Activated naive CD8-positive, alpha-beta T cell treated with anti-CD3 and anti-CD28 coated beads for 36 hours (primary cell): ENCODE data around the gene CARD9. TPM values are rescaled to one million over a fixed set of nuclear protein-coding genes. Genes with fewer than 3 reads are reported as not detected.

Experiments used
- DNase-seq: peaks from one replicate; pipeline ENCODE4 v3.0.0; 2021
- H3K27ac Mint-ChIP-seq: one replicate; pipeline ENCODE4 v1.8.0; 2022; ENCODE audit warnings: mild to moderate bottlenecking, moderate library complexity, mixed read lengths
- H3K27me3 Mint-ChIP-seq: one replicate; pipeline ENCODE4 v1.8.0; 2022; ENCODE audit warnings: mild to moderate bottlenecking, mixed read lengths
- H3K36me3 Mint-ChIP-seq: one replicate; pipeline ENCODE4 v1.8.0; 2021; ENCODE audit warnings: mild to moderate bottlenecking, mixed read lengths
- H3K4me1 Mint-ChIP-seq: one replicate; pipeline ENCODE4 v1.8.0; 2021; ENCODE audit warnings: mixed read lengths
- H3K4me3 Mint-ChIP-seq: one replicate; pipeline ENCODE4 v1.8.0; 2022; ENCODE audit warnings: mild to moderate bottlenecking, moderate library complexity, mixed read lengths
- H3K9me3 Mint-ChIP-seq: one replicate; pipeline ENCODE4 v1.8.0; 2022; ENCODE audit warnings: mixed read lengths
- total RNA-seq, 2 experiments: library from RNA; stranded (reverse); gene quantifications; one replicate each; pipeline ENCODE4 v1.2.3, GENCODE V29; 2021

The CARD9 gene
- total RNA-seq, 2 experiments from 2014 or later = 1.5 to 1.8 TPM

DNA sequence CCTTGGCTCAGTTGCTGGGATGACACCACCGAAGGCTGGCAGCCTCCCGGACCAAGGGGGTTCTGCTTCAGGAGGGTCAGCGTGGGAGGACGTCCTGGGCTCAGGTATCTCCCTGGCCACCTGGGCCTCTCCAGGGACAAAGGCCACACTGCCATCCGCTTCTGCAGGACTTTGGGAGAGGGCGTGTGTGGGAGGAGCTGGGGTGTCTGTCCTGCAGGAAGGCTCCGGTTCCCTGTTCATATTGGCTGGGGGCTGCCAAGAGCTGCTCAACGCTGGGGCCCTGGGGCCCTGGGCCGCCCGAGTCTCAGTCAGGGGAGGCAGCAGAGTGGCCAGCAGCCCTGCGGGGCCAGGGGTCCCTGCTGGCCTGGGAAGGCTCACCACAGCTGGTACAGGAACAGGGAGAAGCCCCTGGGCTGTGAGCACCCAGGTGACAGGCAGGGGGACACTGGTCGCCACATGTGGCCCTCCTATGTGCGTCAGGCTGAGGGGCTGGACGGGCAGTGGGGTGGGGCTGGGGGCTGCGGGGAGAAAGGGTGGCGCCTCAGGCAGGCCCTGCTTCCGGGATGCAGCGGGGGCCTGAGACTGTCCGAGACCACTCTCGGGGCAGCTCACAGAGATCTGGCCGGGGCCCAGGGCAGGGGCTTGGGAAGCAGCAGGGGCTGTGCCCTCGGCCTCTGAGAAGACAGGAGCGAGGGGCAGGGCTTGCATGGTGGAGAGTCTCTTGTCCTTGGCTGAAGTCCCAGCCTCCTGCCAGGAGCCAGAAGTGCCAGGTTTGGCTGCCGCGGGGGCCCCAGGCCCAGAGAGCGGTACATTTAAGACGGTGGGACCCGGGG, 4.9 kb upstream of the CARD9 start:
- Mint-ChIP-seq H3K4me1 (no peaks in the 10 kb centered on the region), H3K9me3 (no peaks in the 10 kb centered on the region), H3K27me3 (no peaks in the 10 kb centered on the region), H3K4me3 (no peak overlapping the region), H3K27ac (no peak overlapping the region), H3K36me3 (peaks cover 3% of the 10 kb centered on the region)
- DNase-seq = no peak

DNA sequence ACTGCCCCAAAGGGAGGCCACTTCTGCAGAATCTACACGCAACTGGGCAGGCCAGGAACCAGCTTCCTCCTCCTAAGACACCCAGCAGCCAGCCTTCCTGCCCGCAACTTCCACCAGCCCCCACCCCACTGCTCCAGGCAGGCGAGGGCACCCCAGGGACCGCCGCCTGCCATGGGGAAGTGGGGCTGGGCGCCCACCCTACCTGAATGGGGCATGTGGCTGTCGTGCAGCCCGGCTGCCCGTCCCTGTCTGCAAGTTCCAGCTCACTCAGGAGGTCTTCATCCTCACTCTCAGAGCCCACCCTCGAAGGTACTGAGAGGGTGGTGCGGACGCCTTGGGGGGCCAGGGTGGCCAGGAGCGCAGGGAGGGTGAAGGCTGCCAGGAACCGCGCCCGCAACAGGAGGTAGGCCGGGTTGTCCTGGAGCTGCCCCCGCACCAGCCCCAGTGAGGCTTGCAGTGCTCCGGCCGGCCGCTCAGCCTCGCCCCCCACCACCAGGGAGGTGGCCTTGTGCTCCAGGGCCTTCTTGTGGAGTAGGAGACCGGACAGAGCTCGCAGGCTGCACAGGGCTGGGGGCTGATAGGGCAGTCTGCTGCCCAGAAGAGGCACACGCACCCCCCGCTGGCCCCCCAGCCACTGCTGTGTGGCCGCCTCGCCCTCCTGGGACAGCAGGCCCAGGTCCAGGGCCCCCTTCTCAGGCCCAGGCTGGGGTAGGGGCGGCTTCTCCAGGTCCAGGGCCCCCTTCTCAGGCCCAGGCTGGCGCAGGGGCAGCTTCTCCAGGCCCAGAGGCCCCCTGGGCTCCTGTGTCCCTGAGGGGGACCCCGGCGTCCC, 4.1 kb upstream of the CARD9 start:
- Mint-ChIP-seq H3K27ac (no peak overlapping the region), H3K4me3 (no peak overlapping the region), H3K4me1 (peaks cover 2% of the 10 kb centered on the region), H3K9me3 (no peaks in the 10 kb centered on the region), H3K27me3 (no peaks in the 10 kb centered on the region), H3K36me3 (peaks cover 3% of the 10 kb centered on the region)
- no peak for DNase-seq

DNA sequence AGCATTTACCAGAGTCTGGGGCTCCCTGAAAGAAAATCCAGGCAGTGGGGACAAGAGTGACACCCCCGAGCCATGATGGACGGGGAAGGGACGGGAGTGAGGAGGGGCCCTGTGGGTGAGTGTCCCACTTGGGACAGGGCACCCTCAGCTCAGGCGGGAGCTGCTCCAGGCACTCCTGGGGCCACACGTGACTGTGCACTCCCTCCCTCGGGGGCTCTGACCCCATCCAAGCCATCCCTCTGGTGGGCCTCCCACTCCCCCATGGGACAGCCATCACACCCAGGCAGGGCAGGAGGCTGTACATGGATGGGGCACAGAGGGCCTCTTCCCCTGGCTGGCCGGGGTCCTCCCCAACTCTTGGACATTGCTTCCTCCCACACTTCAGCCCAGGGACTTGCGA, 3.0 kb upstream of the CARD9 start:
- no peak for DNase-seq
- Mint-ChIP-seq H3K9me3 (no peaks in the 10 kb centered on the region), H3K27me3 (no peaks in the 10 kb centered on the region), H3K4me3 (no peak overlapping the region), H3K36me3 (peaks cover 3% of the 10 kb centered on the region), H3K4me1 (peaks cover 2% of the 10 kb centered on the region), H3K27ac (no peak overlapping the region)

DNA sequence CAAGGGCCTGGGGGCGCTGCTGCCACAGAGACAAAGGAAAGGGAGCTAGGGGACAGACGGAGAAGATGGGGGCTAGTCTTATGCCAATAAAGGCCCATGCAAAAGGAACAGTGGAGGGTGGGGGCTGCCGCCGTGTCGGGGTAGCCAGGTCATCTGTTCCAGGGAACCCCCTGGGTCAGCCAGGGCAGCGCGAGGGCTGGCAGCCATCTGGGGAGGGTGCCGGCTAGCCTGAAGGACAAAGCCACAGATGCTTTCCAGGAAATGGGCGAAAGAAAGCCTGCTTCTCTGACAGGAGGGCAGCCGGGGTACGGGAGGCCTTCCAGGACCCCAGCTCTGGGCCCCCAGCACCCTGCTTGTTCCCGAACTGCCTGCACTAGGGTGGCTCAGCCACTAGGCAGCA, 1.6 kb upstream of the CARD9 start:
- no peak overlapping the region for H3K4me3 Mint-ChIP-seq
- no peaks in the 10 kb centered on the region for H3K27me3 Mint-ChIP-seq
- no peak for DNase-seq
- H3K36me3 Mint-ChIP-seq = peaks cover 3% of the 10 kb centered on the region
- H3K9me3 Mint-ChIP-seq = no peaks in the 10 kb centered on the region
- no peak overlapping the region for H3K27ac Mint-ChIP-seq
- H3K4me1 Mint-ChIP-seq = peaks cover 2% of the 10 kb centered on the region

DNA sequence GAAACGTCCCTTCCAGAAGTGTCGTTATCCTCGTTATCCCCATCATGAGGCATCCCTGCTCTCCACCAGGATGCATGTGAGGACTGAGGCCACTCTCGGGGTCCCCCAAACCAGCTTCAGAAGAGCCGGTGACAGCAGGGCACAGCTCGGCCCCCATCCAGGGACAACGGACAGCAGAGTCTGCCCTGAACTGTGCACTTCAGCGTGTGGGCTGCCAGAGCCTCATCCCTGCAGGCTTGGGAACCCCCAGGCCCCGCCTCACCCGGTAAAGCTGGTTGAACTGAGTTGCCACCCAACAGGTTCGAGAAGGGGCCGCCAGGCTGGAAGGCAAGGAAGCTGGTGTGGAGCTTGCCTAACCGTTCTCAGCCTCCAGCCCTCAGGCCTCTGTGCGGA, 710 bp upstream of the CARD9 start:
- no peak for DNase-seq

DNA sequence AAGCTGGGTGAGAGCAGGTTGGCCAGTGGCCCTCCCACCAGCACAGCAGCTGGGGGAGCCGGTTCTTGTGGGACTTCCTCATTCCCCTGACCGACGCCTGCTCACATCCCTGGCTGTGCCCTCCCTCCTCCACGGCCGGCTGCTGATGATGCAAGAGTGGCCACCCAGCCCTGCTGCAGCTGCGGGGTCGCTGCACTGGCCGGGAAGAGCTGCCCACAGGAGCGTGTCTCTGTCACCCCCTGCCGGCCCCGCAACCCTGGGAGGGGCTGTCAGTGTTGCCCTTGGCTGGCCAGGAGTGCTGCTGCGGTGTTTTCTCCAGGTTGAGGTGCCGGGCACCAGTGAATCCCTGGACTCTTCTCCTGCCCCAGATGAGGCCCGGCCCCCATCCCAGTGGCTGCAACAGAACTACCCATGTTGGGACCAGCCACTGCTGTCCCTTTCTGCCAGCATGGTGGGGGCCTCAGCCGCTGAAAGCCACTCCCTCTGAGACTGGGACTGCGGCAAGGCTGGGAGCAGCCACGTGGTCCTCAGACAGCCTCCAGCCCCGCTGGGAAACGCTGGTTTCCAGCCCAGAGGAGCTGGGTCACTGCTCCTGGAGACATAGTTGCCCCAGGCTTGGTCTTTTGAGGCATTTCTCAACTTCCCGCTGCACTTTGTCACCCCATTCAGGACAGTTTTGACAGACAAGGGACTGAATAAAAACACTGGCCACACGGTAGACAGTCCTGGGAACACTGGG, 739 bp downstream of the CARD9 start:
- no peaks in the 10 kb centered on the region for H3K27me3 Mint-ChIP-seq
- H3K4me1 Mint-ChIP-seq = peaks cover 2% of the 10 kb centered on the region
- peak overlapping the region; percentile 40 for H3K4me3 Mint-ChIP-seq
- DNase-seq = no peak
- H3K27ac Mint-ChIP-seq = no peak overlapping the region
- H3K9me3 Mint-ChIP-seq = no peaks in the 10 kb centered on the region
- peaks cover 3% of the 10 kb centered on the region for H3K36me3 Mint-ChIP-seq

More for the DNA sequence above, 710 bp upstream of the CARD9 start:
- Mint-ChIP-seq H3K36me3 (peaks cover 3% of the 10 kb centered on the region), H3K4me1 (peaks cover 2% of the 10 kb centered on the region), H3K27ac (no peak overlapping the region), H3K27me3 (no peaks in the 10 kb centered on the region), H3K4me3 (no peak overlapping the region), H3K9me3 (no peaks in the 10 kb centered on the region)

DNA sequence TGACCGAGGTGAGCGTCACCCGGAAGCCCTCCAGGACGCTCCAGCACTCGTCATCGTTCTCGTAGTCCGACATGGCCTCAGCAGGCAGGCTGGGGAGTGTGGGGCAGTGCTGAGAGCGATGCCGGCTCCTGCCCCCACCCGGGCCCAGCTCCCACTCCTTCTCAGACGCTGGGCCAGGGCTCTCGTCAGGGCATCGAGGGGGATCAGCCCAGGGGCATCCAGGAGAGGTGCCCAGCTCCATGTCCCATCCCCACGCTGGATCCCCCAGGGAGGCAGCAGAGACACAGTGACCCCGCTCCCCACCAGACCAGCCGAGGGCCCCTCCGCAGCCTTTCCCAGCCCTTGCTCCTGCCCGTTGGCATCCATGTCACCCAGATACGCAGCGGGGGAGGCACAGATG, 1.5 kb downstream of the CARD9 start:
- Mint-ChIP-seq H3K4me1 (peaks cover 2% of the 10 kb centered on the region), H3K4me3 (no peak overlapping the region), H3K27ac (no peak overlapping the region), H3K9me3 (no peaks in the 10 kb centered on the region), H3K27me3 (no peaks in the 10 kb centered on the region), H3K36me3 (peaks cover 3% of the 10 kb centered on the region)
- DNase-seq = no peak

DNA sequence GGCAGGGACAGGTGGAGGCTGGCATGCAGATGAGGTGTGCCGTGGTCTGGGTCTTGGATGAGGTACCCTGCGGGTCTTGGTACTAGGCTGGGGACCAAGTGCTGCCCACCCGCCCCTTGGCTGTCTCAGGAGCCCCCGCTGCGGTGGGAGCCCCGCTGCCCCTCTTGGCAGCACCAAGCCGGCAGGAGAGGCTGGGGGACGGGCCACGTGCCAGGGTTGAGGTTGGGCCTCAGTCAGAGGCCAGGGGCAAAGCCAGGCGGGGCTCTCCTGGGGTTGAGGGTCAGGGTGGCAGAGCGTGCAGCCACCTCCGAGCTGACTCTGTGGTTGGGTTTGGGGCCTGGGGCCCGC, 2.0 kb downstream of the CARD9 start:
- peaks cover 3% of the 10 kb centered on the region for H3K36me3 Mint-ChIP-seq
- H3K27me3 Mint-ChIP-seq = no peaks in the 10 kb centered on the region
- H3K4me3 Mint-ChIP-seq = no peak overlapping the region
- no peaks in the 10 kb centered on the region for H3K9me3 Mint-ChIP-seq
- no peak overlapping the region for H3K27ac Mint-ChIP-seq
- no peak for DNase-seq
- H3K4me1 Mint-ChIP-seq = peaks cover 2% of the 10 kb centered on the region

DNA sequence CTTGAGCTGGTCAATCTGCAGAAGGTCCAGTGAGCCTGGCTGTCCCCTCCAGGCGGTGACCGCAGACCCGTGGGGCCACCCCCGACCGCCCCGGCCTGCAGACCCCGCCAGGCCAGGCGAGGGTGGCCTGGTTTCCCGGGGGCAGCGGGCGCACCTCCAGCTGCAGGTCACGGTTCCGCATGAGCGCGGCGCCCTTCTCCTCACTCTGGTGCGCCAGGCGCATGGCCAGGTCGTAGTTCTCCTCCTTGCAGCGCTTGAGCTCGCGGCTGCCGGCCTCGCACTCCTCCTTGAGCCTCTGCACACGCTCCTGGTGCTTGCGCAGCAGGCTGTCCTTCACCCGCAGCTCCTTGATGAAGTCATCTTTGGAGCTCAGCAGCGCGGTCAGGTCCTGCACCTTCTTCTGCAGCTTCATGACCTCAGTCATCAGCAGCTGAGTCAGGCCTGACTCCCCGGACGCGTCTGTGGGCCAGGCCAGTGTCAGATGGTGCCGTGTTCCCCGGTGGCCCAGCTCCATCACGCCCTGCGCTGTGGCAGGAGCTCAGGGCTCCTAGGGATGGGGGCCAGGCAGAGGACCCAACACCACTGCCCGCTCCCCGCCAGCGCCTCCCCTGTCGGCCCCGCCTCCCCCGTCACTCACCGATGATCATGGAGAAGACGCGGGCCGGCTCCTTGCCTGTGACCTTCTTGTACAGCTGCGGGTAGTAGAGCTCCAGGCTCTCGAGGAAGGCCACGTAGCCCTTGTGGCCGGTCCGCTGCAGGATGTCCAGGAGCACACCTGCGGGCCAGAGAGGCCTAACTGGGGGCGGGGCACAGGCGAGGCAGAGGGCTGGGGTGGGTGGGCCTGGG, 2.6 kb downstream of the CARD9 start:
- Mint-ChIP-seq H3K27ac (no peak overlapping the region), H3K4me1 (peaks cover 2% of the 10 kb centered on the region), H3K27me3 (no peaks in the 10 kb centered on the region), H3K4me3 (no peak overlapping the region), H3K36me3 (peaks cover 3% of the 10 kb centered on the region), H3K9me3 (no peaks in the 10 kb centered on the region)
- DNase-seq = no peak

DNA sequence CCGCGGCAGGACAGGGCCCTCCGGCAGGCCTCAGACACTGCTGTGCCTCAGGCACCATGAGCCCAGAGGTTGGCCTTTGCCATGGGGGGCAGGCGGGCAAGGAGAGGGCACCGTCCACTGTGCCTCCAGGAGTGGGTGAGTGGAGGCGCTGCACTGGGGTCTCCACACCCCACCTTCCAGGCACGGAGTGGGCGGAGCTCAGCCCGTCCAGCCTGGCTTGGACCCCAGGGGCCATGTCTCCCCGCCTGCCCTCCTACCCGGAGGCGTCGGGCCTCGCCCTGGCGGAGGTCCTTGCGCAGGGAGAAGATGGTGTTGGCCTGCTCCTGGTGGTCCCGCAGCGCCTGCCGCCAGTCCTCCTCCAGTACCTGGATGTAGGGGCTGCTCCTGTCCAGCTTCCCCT, 3.4 kb downstream of the CARD9 start:
- Mint-ChIP-seq H3K27me3 (no peaks in the 10 kb centered on the region), H3K4me1 (peaks cover 2% of the 10 kb centered on the region), H3K4me3 (no peak overlapping the region), H3K36me3 (peaks cover 3% of the 10 kb centered on the region), H3K27ac (no peak overlapping the region), H3K9me3 (no peaks in the 10 kb centered on the region)
- DNase-seq = no peak

DNA sequence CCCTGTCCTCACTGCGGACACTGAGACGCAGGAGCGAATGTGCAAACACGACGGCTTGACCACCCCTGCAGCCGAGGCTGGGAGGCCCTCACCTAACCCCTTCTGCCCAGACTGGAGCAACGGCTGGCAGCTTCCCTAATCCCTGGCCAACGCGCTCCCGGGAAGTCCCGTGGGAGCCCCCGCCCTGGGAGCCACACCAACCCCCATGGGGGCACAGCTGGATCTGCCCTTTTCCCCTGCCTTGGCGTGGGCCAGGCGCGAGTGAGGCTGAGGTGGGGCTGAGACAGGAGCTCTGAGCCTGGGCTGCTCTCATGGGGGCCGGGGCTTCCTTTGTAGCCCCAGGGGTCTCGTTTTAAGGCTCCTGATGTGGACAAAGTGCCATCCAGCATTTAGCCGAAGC, 5.3 kb downstream of the CARD9 start:
- Mint-ChIP-seq H3K9me3 (no peaks in the 10 kb centered on the region), H3K4me1 (peaks cover 2% of the 10 kb centered on the region), H3K27ac (no peak overlapping the region), H3K27me3 (no peaks in the 10 kb centered on the region), H3K4me3 (no peak overlapping the region), H3K36me3 (no peaks in the 10 kb centered on the region)
- DNase-seq = no peak

DNA sequence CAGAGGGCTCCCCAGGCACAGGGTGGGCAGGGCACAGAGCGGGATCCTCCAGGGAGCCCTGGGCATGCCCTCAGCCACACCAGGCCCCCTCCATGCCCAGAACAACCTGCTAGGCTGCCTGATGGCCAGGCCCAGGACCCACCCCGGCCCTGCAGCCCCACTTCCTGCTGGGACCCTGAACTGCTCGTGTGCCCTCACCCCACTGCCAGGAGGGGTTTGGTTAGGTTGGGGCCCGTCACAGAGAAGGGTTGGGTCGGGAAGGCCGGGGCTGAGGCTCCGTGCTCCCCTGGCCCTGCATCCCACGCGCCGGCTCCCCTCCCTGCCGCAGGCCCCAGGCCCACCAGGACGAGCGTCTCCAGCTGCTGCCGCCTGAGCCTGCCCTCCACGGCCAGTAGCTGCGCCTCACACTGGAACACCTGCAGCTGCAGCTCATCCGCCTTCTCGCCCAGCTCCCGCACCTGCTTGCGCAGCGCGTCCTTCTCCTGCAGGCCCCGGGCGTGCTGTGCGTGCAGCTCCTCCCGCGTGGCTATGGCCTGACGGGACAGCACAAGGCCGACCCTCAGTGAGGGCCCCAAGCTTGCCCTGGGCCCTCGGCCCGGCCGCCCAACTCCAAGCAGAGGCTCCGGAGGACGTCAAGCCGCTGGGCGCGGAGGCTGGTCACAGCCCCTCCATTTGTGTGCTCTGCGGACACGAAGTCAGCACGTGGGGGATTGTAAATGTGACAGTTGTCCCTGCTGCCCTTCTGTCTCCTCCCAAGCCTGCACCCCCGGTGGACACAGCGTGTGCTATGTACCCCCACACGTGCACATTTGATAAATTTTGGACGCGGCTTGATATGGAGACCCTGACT, 5.9 kb downstream of the CARD9 start:
- H3K9me3 Mint-ChIP-seq = no peaks in the 10 kb centered on the region
- no peak overlapping the region for H3K27ac Mint-ChIP-seq
- peaks cover 2% of the 10 kb centered on the region for H3K4me1 Mint-ChIP-seq
- no peaks in the 10 kb centered on the region for H3K27me3 Mint-ChIP-seq
- no peaks in the 10 kb centered on the region for H3K36me3 Mint-ChIP-seq
- DNase-seq = no peak
- H3K4me3 Mint-ChIP-seq = no peak overlapping the region

DNA sequence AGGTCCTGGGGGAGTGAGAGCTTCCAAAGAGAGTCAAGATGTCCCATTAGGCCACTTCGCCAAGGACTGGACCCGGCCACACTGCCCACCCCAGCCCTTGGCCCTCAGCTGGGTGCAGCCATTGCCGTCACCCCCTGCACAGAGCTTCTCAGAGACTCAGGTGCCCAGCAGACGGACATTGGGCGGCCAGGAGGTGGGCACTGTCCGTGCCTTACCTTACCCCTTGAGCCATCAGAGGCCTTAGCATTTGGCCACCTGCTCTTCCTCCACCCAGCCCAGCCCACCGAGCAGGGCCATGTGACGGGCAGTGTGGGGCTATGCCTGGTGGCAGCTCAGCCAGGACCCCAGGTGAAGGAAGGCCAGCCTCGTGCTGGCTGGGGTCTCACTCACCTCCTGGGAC, 6.6 kb downstream of the CARD9 start:
- H3K27ac Mint-ChIP-seq = no peak overlapping the region
- H3K27me3 Mint-ChIP-seq = no peaks in the 10 kb centered on the region
- DNase-seq = no peak
- no peak overlapping the region for H3K4me3 Mint-ChIP-seq
- peaks cover 2% of the 10 kb centered on the region for H3K4me1 Mint-ChIP-seq
- H3K9me3 Mint-ChIP-seq = no peaks in the 10 kb centered on the region
- no peaks in the 10 kb centered on the region for H3K36me3 Mint-ChIP-seq

DNA sequence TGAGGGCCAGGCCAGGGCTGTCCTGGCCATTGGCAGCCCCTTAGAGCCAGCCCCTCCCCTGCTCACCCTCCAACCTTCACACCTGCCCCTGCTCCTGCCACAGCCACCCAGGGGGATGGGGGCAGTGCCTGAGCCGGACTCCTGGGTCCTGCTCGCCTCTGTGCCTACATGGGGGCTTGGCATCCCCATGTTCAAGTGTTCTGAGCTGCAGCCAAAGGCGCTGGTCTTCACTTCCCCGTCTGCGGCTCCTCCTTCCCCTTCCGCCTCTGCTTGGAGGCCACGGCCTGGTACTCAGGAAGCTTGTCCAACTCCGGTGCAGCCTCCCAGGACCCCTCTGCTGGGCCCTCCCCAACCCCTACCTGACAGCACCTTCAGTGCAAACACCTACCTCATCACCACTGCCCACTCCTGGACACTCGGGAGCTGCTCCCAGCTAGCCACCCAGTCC, 7.7 kb downstream of the CARD9 start:
- peaks cover 2% of the 10 kb centered on the region for H3K4me1 Mint-ChIP-seq
- peak overlapping the region; percentile 29 for H3K27ac Mint-ChIP-seq
- H3K36me3 Mint-ChIP-seq = no peaks in the 10 kb centered on the region
- DNase-seq = no peak
- no peaks in the 10 kb centered on the region for H3K9me3 Mint-ChIP-seq
- no peak overlapping the region for H3K4me3 Mint-ChIP-seq
- no peaks in the 10 kb centered on the region for H3K27me3 Mint-ChIP-seq
